SHP77 treated with DMSO at 0.1 percent for 48 hours (cell line): ENCODE measurements around the gene NAALADL2.

Experiments
- DNase-seq: peaks from one replicate; lab custom pipeline; 2025; lab: John Stamatoyannopoulos, UW

Gene NAALADL2

DNA sequence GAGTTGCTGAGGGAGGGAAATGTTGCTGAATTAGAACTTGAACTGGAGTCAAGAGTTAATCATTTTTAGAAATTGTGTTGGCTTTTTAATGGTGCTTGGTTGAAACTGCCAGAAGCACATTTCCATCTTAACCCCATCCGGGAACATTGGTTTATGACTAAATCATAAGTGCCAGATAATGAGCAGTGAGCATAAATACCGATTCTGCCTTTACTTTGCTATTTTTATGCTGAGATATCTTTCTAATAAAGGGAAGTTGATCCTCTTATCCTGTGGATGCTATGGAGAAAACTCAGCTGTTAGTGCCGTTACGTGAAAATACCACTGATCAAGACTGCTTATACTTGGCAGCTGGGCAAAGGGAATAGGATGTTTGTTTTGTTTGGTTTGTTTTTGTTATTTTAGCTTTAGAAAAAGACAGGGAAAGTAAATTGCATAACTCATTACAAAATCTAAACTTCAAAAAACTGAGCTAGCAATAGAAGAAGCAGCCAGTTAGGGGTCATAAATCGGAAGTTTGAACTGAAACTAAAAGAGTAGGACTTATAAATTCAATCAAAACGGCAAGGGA is 813.1 kb downstream of the NAALADL2 start:
- DNase-seq = peak; percentile 28

DNA sequence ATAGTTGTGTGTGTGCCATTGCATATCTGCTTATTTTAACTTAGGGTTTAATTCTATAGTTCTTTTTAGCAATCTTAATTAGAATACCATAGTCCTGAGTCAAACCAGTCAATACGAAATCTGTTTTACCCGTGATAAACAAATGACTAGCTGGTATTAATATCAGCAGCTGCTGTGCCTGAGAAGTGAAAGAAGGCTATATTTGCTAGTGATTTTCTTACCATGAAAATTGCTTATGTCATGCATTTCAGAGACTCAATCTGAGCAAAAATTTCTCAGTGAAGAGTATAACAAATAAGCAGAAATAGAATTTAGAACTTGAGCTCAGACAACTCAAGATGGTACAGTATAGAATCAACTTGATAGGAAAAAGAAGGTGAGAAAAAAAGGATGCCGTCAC is 820.4 kb downstream of the NAALADL2 start:
- no peak for DNase-seq

DNA sequence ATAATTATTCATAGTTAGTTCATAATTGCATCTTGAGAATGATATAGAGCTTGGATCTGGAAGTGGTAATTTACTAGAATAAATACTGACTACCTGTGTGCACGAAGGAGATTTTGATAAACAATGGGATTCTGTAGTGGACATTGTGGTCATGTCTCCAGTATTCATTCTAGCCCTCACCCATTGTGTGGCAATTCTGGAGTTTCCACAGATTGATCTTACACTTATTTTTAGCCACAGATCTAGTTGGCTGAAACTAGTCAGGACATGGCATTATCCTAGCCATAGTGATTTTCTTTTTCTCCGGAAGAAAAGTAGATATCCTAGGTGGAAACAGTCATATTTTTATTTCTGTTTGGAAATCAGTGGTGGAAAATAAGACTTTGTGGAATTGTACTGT is 833.1 kb downstream of the NAALADL2 start:
- no peak for DNase-seq

DNA sequence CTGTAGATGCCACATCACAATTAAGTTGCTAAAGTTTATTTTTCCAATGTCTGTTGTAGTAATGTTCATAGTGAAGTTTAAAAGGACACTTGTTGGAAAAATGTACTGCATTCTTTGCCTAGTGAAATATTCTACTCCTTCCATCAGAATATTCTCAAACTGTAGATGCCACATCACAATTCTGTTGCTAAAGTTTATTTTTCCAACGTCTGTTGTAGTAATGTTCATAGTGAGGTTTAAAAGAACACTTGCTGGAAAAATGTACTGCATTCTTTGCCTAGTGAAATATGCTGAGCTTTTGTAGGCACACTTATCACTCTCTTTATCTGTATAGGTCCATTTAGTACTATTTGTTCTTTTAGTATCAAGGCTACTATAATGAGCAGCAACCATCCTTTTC is 836.1 kb downstream of the NAALADL2 start:
- DNase-seq = no peak

DNA sequence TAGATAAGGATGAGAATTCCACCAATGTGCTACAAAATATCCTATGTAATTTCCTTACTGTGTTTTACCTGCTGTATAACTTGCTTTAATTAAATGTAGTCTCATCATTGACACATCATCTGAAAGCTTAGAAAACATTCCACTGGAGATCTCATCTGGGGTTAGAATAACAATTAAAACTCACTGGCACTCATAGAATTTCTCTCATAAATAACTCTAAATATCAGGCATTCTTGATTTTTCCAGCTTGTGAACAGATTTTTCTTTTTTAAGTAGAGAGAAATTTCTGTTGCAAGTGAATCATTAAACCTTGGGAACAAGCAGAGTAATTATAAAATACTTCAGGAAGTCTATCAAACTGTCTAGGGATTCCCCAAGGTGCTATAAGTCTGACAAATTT is 843.8 kb downstream of the NAALADL2 start:
- no peak for DNase-seq

DNA sequence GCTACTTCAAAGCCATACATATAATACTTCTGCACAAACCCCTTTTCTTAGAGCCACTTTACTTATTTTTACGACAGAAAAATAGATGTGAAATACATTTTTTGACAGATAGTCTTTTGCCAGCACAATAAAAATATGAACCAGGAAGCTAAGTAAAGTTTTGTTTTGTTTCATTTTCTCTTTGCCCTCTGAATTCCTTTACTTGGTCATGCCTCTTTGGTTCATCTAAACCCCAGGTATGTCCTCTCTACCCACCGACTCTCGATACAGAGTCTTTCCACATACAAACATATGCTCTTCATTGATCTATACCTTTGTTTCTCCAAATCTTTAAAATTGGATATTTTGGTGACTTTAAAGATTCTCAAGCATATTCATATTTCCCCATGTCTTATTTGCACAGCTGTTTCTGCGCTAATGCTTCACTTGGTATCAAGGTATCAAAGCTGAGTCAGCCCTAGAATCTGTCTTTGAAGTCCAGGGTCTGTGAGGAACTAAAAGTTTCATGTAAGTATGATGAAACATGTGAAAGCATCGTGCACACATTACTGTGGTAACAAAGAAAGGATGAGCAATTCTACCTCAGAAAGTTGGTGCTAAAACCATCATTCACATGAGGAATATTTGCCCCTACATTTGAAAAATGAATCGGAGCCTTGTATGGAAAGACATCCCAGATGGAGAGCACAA is 845.4 kb downstream of the NAALADL2 start:
- DNase-seq = no peak

DNA sequence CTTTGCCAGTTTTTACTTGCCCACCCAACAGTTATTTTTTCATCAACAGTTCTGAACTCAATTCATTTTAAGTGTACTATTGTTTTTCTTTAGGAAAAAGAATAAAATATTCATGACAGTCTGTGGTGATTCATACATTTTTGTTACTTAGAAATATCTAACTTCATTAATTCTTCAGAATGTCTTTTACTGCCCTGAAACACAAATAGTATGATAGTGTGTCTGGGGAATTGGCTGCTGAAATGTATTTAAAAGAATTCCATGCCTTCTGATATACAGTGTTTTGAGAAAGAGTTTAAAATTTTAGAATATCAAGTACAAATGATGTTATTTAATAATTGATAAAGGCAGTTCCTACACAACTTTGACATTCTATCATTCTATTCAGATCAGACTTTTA is 854.1 kb downstream of the NAALADL2 start:
- DNase-seq = no peak

DNA sequence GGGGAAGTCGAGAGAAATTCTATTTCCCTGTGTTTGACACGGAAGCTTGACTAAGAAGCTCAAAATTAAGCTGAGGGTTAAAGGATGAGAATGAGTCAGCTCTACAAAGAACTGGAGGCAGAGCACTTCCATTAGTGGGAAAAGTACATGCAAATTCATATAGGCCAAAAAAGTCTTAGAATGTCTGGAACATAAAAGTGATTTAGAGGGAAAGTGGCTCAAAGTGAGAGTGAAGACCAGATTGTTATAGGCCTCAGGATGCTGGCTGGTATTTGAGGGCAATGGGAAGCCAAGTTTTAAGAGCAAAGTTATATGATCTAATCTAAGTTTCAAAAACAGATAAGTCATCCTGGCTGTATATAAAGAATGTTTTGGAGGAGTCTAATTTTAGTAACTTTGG is 857.3 kb downstream of the NAALADL2 start:
- DNase-seq = no peak

DNA sequence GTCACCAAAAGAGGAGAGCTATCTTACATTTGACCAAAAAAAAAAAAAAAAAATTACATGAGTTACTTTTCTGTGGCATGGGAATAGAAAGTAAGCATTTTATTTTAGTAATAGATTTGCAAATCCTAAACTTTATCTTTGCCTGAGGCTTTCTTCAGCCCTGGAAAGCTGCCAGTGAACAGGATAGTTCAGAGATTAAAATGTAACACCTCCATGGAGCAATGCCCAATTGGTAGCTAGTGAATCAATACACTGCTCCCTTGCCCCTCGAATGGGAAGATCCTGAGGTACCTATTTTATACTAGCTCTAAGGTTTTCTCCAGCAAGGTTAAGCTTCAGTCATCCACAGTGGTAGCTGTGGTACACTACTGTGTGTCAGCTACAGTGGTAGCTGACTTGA is 867.1 kb downstream of the NAALADL2 start:
- DNase-seq = no peak

DNA sequence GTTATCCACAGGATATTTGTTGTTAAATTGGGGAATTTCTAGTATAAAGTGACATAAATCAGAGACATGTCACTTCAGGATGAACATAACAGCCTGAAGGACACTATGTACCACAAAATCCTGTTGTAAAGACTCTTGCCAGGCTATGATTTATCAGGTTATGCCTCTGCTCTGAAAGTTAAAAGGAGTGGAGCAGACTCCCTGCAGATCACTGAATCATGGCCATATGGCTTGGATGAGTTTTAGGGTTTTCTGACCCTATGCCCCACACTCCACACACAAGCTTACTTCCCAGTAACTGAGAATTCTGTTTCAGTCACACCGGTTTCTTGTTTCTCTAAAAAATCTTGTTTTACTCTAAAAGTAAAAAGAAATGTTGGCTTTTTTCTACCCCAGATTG is 869.4 kb downstream of the NAALADL2 start:
- no peak for DNase-seq

DNA sequence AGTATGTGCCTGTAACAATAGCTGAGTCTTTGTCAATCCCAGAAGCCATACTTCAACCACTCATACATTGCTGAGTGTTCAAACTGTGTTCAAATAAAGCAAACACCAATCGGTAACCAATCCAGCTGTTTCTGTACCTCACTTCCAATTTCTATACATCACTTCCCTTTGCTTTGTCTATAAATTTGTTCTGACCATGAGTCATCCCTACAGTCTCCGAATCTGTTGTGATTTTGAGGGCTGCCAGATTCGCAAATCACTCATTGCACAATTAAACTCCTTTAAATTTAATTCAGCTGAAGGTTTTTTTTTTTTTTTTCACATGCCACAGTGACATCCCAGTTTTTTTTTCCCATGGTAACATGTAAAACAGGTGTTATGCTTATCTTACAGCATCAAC is 870.3 kb downstream of the NAALADL2 start:
- no peak for DNase-seq

DNA sequence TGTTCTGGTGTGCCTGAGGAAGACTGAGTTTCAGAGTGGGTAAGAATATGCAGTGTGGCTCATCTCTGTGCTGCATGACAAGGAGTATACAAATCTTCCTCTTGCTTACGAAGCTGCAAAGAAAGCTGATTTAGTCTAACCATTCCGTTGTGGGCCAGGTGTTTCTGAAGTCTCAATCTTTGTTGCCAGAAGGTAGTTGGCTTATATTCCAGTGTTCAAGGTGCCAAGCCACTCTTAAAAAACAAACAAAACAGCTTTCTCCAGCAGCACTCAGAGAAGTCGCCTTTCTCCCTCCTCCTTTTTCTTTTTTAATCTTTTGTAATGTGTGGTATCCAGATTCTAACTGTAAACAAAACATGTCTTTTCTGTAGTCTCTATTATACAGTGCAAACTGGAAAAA is 872.4 kb downstream of the NAALADL2 start:
- DNase-seq = no peak

DNA sequence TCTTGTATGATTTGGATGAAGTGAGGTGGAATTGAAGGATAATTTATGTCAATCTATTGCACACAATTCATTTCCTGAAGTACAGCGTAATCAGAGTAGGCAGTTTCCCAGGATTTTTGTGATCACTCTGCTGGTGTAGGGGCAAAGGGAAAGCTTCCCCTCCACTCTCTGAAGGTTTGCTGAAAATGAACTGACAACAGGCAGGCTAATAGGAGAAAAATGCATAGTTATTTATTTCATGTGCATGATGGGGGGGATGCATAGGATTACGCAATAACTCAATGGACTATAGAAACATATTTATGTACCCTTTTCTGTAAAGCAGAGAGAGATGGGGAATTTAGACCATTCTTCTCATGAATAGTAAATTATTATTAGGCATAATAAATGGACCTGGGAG is 872.9 kb downstream of the NAALADL2 start:
- DNase-seq = no peak

DNA sequence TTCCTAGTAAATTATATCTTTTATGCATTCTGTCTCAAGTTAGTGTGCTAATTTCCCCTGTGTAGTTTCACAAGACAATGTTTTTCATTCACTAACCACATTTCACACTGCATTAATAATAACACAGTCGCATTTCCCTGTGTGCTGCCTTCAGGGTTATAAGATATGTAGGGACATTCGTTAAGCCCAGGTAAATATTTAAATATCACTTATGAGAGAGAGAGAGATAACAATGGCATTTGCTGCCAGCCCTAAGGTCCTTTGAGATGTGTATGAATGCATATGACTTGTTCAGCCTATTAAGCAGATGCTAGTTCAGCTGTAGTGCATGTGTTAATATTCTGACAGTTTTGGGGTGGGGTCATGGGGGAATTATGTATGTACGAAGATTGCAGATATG is 876.7 kb downstream of the NAALADL2 start:
- DNase-seq = no peak

DNA sequence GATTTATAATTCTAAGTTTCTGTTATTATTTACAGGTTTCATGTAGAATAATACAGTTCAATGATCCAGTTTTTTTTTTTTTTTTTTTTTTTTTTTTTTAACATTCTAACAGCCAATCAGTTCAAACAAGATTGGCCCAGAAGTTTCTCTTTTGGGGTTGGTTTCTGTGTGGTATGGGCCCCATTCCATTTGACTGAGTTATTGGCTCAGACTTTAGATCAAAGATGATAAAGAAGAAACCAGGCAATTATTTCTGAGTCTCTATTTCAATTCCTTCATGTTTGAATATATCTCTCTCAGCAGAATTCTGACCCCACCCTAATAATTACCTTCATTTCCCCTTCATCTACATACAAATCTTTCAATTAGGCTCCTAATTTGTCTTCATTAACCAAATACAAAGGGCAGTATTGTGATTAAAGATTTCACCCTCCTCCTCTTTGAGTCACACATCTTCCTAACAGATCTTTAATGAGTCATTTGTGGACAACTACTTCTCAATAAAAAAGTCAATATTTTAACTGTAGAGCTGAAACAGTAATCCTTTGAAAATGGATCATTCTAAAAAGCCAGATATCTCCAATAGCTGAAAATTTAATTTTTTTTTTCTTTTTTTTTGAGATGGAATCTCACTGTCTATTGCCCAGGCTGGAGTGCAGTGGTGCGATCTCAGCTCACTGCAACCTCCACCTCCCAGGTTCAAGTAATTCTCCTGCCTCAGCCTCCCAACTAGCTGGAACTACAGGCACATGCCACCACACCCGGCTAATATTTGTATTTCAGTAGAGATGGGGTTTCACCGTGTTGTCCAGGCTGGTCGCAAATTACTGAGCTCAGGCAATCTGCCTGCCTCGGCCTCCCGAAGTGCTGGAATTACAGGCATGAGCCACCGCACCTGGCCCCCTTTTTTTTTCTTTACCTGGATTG is 878.8 kb downstream of the NAALADL2 start:
- no peak for DNase-seq

DNA sequence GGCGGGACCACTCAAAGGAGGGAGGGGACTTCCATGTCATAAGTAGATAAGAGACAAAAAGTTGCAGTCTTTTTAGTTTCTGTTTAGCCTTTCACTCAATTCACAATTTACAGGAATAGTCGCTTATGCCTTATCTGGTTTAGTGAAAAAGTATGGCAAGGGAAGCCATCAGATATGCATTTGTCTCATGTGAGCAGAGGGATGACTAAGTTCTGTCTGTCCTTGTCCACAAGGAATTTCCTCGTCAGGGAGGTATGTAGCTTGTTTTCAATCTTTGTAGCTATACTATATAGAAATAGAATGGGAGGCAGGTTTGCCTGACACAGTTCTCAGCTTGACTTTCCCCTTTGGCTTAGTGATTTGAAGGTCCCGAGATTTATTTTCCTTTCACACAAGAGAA is 882.8 kb downstream of the NAALADL2 start:
- DNase-seq = no peak

DNA sequence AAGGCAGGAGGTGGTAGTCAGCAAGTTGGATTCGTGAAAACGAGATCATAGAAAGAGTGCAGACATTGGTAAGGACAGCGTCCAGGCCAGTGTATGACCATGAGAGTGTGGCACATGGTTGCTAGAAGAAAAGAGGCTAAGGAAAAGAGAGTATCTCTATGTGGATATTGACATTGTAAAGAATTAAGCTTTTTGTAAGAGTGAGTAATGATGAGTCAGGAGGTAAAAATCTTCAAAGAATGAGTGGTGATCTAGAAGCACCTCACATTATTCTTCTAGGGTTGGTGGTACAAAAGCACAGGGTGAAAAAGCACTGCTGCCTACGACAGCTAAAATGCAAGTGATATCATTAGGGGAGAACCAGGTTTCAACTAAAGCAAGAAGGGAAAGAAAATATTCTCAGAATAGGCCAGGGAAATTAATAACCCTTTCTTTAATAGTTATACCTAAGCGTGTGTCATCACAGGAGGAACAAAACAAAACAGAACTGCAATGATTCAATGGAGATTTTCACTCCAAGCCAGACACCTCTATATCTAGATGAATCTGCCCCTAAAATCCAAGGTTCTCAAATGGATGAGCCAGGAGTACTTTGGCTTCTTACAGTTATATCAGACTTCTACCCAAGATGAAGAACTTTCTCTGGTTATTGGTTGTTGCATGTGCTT is 884.7 kb downstream of the NAALADL2 start:
- DNase-seq = no peak

DNA sequence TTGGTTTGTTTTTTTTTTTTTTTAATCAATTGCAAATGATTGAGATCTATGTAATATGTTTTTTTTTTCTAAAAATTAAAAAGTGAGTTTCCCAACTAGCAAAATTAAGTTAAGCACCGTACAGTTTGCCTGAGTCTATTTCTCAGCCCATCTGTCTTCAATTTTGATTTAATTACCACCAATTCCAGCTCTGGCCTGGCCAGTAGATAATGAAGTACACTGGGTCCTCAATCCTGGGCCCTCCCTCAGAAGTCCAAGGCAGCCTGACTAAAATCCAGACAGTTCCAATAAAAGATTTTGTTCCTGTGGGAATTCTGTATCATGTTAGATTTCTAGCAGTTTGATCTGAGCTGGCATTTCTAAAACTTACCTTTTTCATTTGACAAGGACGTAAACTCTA is 887.2 kb downstream of the NAALADL2 start:
- DNase-seq = no peak

DNA sequence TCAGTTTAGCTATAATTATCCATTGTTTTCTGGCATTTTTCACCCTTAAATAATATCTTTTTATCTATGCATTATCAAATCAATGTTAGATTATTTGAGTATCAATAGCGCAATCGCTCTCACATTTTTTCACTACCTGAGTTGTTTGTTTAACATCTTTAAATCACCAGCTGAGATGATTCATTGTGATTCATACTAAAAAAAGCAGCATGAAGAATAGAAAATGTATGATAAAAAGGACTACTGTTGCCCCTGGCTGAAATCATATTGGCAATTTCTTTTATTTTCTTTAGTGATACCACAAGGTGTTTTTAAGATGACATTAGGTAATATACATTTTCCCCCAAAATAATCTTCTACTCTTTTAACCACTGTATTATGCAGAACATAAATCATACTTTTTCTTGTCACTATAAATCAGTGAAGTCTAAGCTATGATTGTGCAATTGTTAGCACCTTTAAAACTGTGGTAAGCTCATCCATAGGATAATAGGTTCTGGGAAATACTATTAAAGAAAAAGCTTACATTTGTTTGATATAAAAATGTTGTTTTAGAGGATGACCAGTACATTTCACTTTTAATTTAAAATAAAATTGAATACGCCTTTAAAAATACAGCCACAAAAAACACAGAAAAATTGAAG is 889.1 kb downstream of the NAALADL2 start:
- DNase-seq = no peak

DNA sequence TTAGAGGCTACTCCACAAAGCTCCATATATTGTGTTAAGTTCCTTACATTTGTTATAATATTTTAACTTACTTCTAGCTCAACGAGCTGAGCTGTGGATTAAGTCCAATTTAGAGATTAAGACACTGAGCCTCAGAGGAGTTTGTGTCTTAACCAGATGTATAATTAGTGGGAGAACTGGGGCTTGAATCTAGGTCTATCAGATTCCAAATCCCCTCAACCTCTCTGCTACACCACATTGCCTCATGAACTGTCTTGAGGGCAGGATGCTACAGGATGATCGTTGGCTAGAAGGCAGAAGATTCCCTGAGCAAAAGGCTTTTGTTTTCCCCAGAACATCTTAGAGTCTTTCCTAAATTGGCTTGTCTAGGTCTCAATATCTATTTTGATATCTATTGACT is 890.8 kb downstream of the NAALADL2 start:
- no peak for DNase-seq

DNA sequence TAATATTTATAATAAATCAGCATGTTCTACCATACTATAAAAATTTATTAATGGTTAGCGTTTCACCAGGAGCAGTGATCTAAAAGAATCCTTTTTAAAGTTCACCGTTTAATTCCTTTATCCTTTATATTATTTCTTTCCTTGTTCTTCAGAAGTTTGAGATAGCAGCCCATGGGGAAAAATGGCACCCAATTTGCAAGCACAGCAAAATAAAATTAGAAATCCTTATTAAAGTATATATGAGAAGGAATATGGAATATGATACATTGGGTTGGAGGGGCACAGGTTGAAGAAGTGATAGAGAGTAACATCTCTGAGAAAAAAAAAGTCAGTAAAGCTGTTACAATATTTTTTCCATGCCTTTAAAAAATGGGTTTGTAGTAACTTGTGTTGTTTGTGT is 892.0 kb downstream of the NAALADL2 start:
- DNase-seq = no peak

DNA sequence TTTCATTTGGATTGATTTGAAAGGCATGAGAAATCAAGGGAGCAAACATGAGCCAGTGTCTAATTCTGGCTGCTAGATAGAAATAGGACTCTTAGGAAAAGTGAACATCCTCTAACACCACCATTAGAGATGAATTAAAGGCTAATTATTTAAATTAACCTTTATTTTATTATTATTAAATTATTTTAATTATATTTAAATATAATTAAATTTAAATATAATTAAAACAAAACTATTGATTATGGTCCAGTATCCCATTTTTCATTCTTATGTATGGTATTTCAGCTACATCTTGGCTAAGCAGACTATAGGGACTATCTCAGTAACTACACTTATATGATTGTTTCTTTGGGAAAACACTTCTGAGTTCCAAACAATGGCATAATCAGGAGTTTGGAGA is 904.8 kb downstream of the NAALADL2 start:
- DNase-seq = no peak
